Sigmoid colon (tissue), 4 donors: ENCODE measurements around the gene ZNF772.

Experiments
- CTCF ChIP-seq, 4 experiments: fragments of 450-650 bp in 3 of 4; fragments of 200-600 bp in 1 of 4; IDR thresholded peaks; one replicate each; pipeline ENCODE4 v1.5.1; 2016 to 2019; ENCODE audit warnings: antibody characterized with exemption in 4 of 4, mild to moderate bottlenecking in 3 of 4, moderate library complexity in 2 of 4
- EP300 ChIP-seq, 4 donors: sonication (generic); formaldehyde crosslinking; IDR thresholded peaks; one replicate each; pipeline ENCODE4 v1.6.1; 2017; ENCODE audit warnings: antibody characterized with exemption in 4 of 4
- POLR2AphosphoS5 ChIP-seq, 4 donors: sonication (generic); formaldehyde crosslinking; IDR thresholded peaks; one replicate each; pipeline ENCODE4 v1.6.1; 2017; ENCODE audit warnings: antibody characterized with exemption in 4 of 4

GRCh38 chr19:57511484-57511883 lies 34.1 kb upstream of the ZNF772 start:
- no peak for TF ChIP-seq CTCF (IDR thresholded peaks at IDR 0.05)
- no peak for TF ChIP-seq POLR2AphosphoS5 (IDR thresholded peaks at IDR 0.05)
- no peak for TF ChIP-seq EP300 (IDR thresholded peaks at IDR 0.05)
